ENCODE data around the gene ARHGAP23. TPM values are rescaled to one million over a fixed set of nuclear protein-coding genes. Genes with fewer than 3 reads are reported as not detected.
"Not testable (repeated sequence)": the region's sequence is repeated elsewhere in the genome, so short reads cannot be mapped to it uniquely, and the experiment has no call there.

Gene ARHGAP23
- total RNA-seq, 2 experiments from 2014 or later: 0.40 TPM; not detected in 1

- H3K9me3 Mint-ChIP-seq (ENCODE audit: low read depth); H3K4me1 Mint-ChIP-seq; ATAC-seq: not testable (repeated sequence)
Observed at GRCh38 chr17:38531761-38532160, 103.5 kb downstream of the ARHGAP23 start.

GRCh38 chr17:38532451-38532850 is 104.2 kb downstream of the ARHGAP23 start:
- H3K36me3 Mint-ChIP-seq: no peaks in the 10 kb centered on the region
- no peaks in the 10 kb centered on the region for H3K4me1 Mint-ChIP-seq
- peaks cover 30% of the 10 kb centered on the region for H3K27me3 Mint-ChIP-seq
- DNase-seq: no peak
- H3K4me3 Mint-ChIP-seq: no peak overlapping the region
- no peaks in the 10 kb centered on the region for H3K9me3 Mint-ChIP-seq (ENCODE audit: low read depth)
- no peak overlapping the region for H3K27ac Mint-ChIP-seq
- CTCF ChIA-PET: interaction anchor here (0.6 kb wide), 1 partner anchor 26 kb away, joined by 3 read pairs; no protein-coding TSS in a partner anchor
- no peak for ATAC-seq

More at GRCh38 chr17:38531761-38532160, 103.5 kb downstream of the ARHGAP23 start:
- H3K27me3 Mint-ChIP-seq: peaks cover 29% of the 10 kb centered on the region
- H3K4me3 Mint-ChIP-seq, CTCF ChIA-PET, H3K36me3 Mint-ChIP-seq, H3K27ac Mint-ChIP-seq, DNase-seq: not testable (repeated sequence)

- CTCF ChIA-PET: interaction anchor here (5.2 kb wide), 1 partner anchor 25 kb away, joined by 18 read pairs; no protein-coding TSS in a partner anchor
Observed at GRCh38 chr17:38533241-38533640, 105.0 kb downstream of the ARHGAP23 start.

GRCh38 chr17:38533866-38534497 is 105.7 kb downstream of the ARHGAP23 start:
- Mint-ChIP-seq H3K4me1 (no peaks in the 10 kb centered on the region), H3K36me3 (no peaks in the 10 kb centered on the region), H3K27me3 (peaks cover 20% of the 10 kb centered on the region), H3K9me3 (ENCODE audit: low read depth) (no peaks in the 10 kb centered on the region), H3K27ac (no peak overlapping the region), H3K4me3 (no peak overlapping the region)
- no peak for DNase-seq
- CTCF ChIA-PET: interaction anchor here (0.8 to 5.2 kb wide), 2 partner anchors 24 to 134 kb away, joined by 3 to 18 read pairs; no protein-coding TSS in a partner anchor
- ATAC-seq: no peak

More at GRCh38 chr17:38533241-38533640, 105.0 kb downstream of the ARHGAP23 start:
- no peak for ATAC-seq
- H3K9me3 Mint-ChIP-seq (ENCODE audit: low read depth): no peaks in the 10 kb centered on the region
- no peaks in the 10 kb centered on the region for H3K4me1 Mint-ChIP-seq
- H3K27me3 Mint-ChIP-seq: peaks cover 25% of the 10 kb centered on the region
- H3K27ac Mint-ChIP-seq: no peak overlapping the region
- no peak overlapping the region for H3K4me3 Mint-ChIP-seq
- no peaks in the 10 kb centered on the region for H3K36me3 Mint-ChIP-seq
- no peak for DNase-seq

- Mint-ChIP-seq H3K4me1 (no peaks in the 10 kb centered on the region), H3K27me3 (peaks cover 20% of the 10 kb centered on the region), H3K4me3 (no peak overlapping the region), H3K36me3 (no peaks in the 10 kb centered on the region), H3K9me3 (ENCODE audit: low read depth) (no peaks in the 10 kb centered on the region), H3K27ac (no peak overlapping the region)
- DNase-seq (no peak), ATAC-seq (no peak)
- CTCF ChIA-PET: interaction anchor here (0.7 to 5.2 kb wide), 3 partner anchors 14 to 134 kb away, joined by 3 to 18 read pairs (median 3); no protein-coding TSS in a partner anchor
Observed at GRCh38 chr17:38534498-38534885, 106.2 kb downstream of the ARHGAP23 start.

- no peak overlapping the region for H3K4me3 Mint-ChIP-seq
- no peaks in the 10 kb centered on the region for H3K36me3 Mint-ChIP-seq
- no peak overlapping the region for H3K27ac Mint-ChIP-seq
- H3K9me3 Mint-ChIP-seq (ENCODE audit: low read depth): no peaks in the 10 kb centered on the region
- peaks cover 21% of the 10 kb centered on the region for H3K27me3 Mint-ChIP-seq
- CTCF ChIA-PET: interaction anchor here (0.9 to 5.2 kb wide), 2 partner anchors 23 to 141 kb away, joined by 3 to 18 read pairs; no protein-coding TSS in a partner anchor
- H3K4me1 Mint-ChIP-seq: no peaks in the 10 kb centered on the region
- ATAC-seq (no peak), DNase-seq (no peak)
Observed at GRCh38 chr17:38535886-38536285, 107.6 kb downstream of the ARHGAP23 start.

- ATAC-seq (no peak), DNase-seq (no peak)
- no peak overlapping the region for H3K4me3 Mint-ChIP-seq
- CTCF ChIA-PET: interaction anchor here (0.9 to 5.2 kb wide), 3 partner anchors 22 to 140 kb away, joined by 3 to 18 read pairs (median 4); no protein-coding TSS in a partner anchor
- H3K9me3 Mint-ChIP-seq (ENCODE audit: low read depth): no peaks in the 10 kb centered on the region
- H3K36me3 Mint-ChIP-seq: no peaks in the 10 kb centered on the region
- peaks cover 23% of the 10 kb centered on the region for H3K27me3 Mint-ChIP-seq
- H3K4me1 Mint-ChIP-seq: no peaks in the 10 kb centered on the region
- no peak overlapping the region for H3K27ac Mint-ChIP-seq
Observed at GRCh38 chr17:38536661-38537060, 108.4 kb downstream of the ARHGAP23 start.

GRCh38 chr17:38538906-38539305 is 110.6 kb downstream of the ARHGAP23 start:
- no peak for ATAC-seq
- CTCF ChIA-PET: no interaction called here
- Mint-ChIP-seq H3K27me3 (peaks cover 17% of the 10 kb centered on the region), H3K4me1 (no peaks in the 10 kb centered on the region), H3K27ac (no peak overlapping the region), H3K4me3 (no peak overlapping the region), H3K36me3 (no peaks in the 10 kb centered on the region), H3K9me3 (ENCODE audit: low read depth) (no peaks in the 10 kb centered on the region)
- DNase-seq: no peak

- CTCF ChIA-PET: interaction anchor here (0.8 kb wide), 1 partner anchor 19 kb away, joined by 3 read pairs; no protein-coding TSS in a partner anchor
Observed at GRCh38 chr17:38539386-38539785, 111.1 kb downstream of the ARHGAP23 start.

GRCh38 chr17:38540514-38541045 is 112.3 kb downstream of the ARHGAP23 start:
- CTCF ChIA-PET: interaction anchor here (2.1 kb wide), 1 partner anchor 18 kb away, joined by 8 read pairs; no protein-coding TSS in a partner anchor
- no peak for ATAC-seq
- H3K27me3 Mint-ChIP-seq: peaks cover 17% of the 10 kb centered on the region

More at GRCh38 chr17:38539386-38539785, 111.1 kb downstream of the ARHGAP23 start:
- no peaks in the 10 kb centered on the region for H3K9me3 Mint-ChIP-seq (ENCODE audit: low read depth)
- H3K36me3 Mint-ChIP-seq: no peaks in the 10 kb centered on the region
- ATAC-seq: no peak
- no peak for DNase-seq
- no peak overlapping the region for H3K27ac Mint-ChIP-seq
- H3K27me3 Mint-ChIP-seq: peaks cover 17% of the 10 kb centered on the region
- H3K4me3 Mint-ChIP-seq: no peak overlapping the region
- no peaks in the 10 kb centered on the region for H3K4me1 Mint-ChIP-seq

GRCh38 chr17:38541281-38541680 is 113.0 kb downstream of the ARHGAP23 start:
- H3K9me3 Mint-ChIP-seq (ENCODE audit: low read depth): no peaks in the 10 kb centered on the region
- H3K36me3 Mint-ChIP-seq: no peaks in the 10 kb centered on the region
- no peak for DNase-seq
- ATAC-seq: no peak
- H3K4me3 Mint-ChIP-seq: no peak overlapping the region
- H3K4me1 Mint-ChIP-seq: no peaks in the 10 kb centered on the region
- H3K27ac Mint-ChIP-seq: no peak overlapping the region
- CTCF ChIA-PET: interaction anchor here (2.1 kb wide), 1 partner anchor 17 kb away, joined by 8 read pairs; no protein-coding TSS in a partner anchor
- peaks cover 11% of the 10 kb centered on the region for H3K27me3 Mint-ChIP-seq

More at GRCh38 chr17:38540514-38541045, 112.3 kb downstream of the ARHGAP23 start:
- H3K4me3 Mint-ChIP-seq: no peak overlapping the region
- no peak overlapping the region for H3K27ac Mint-ChIP-seq
- no peaks in the 10 kb centered on the region for H3K4me1 Mint-ChIP-seq
- no peaks in the 10 kb centered on the region for H3K36me3 Mint-ChIP-seq
- H3K9me3 Mint-ChIP-seq (ENCODE audit: low read depth): no peaks in the 10 kb centered on the region
- DNase-seq: no peak

- Mint-ChIP-seq H3K4me3 (no peak overlapping the region), H3K27me3 (peaks cover 15% of the 10 kb centered on the region), H3K4me1 (no peaks in the 10 kb centered on the region), H3K9me3 (ENCODE audit: low read depth) (no peaks in the 10 kb centered on the region), H3K36me3 (no peaks in the 10 kb centered on the region), H3K27ac (no peak overlapping the region)
- DNase-seq (no peak), ATAC-seq (no peak)
- CTCF ChIA-PET: interaction anchor here (2.1 kb wide), 1 partner anchor 16 kb away, joined by 8 read pairs; no protein-coding TSS in a partner anchor
Observed at GRCh38 chr17:38542286-38542685, 114.0 kb downstream of the ARHGAP23 start.

- H3K27ac Mint-ChIP-seq: no peak overlapping the region
- peaks cover 18% of the 10 kb centered on the region for H3K27me3 Mint-ChIP-seq
- DNase-seq (no peak), ATAC-seq (no peak)
- CTCF ChIA-PET: no interaction called here
- no peak overlapping the region for H3K4me3 Mint-ChIP-seq
- no peaks in the 10 kb centered on the region for H3K4me1 Mint-ChIP-seq
- H3K9me3 Mint-ChIP-seq (ENCODE audit: low read depth): no peaks in the 10 kb centered on the region
- no peaks in the 10 kb centered on the region for H3K36me3 Mint-ChIP-seq
Observed at GRCh38 chr17:38543403-38544174, 115.3 kb downstream of the ARHGAP23 start.
